ENCODE data around the gene COL4A5.

Gene COL4A5

GRCh38 chrX:108435261-108435660, 4.4 kb upstream of the COL4A5 start:
- H3K4me3 ChIP-seq (replicated peaks; ENCODE audit: low read depth, low read length): no peak overlapping the region
- no peak for DNase-seq (ENCODE audit: extremely low read depth, low read depth)
- TF ChIP-seq CTCF (IDR thresholded peaks at IDR 0.05; ENCODE audit: low read depth, low read length, missing control alignments): no peak

GRCh38 chrX:108437349-108438109, 2.1 kb upstream of the COL4A5 start:
- no peak for DNase-seq (ENCODE audit: extremely low read depth, low read depth)
- no peak overlapping the region for H3K4me3 ChIP-seq (replicated peaks; ENCODE audit: low read depth, low read length)
- no peak for TF ChIP-seq CTCF (IDR thresholded peaks at IDR 0.05; ENCODE audit: low read depth, low read length, missing control alignments)

- no peak for DNase-seq (ENCODE audit: extremely low read depth, low read depth)
- no peak for TF ChIP-seq CTCF (IDR thresholded peaks at IDR 0.05; ENCODE audit: low read depth, low read length, missing control alignments)
- H3K4me3 ChIP-seq (replicated peaks; ENCODE audit: low read depth, low read length): no peak within 1 kb of the TSS
Measured at GRCh38 chrX:108438110-108438623, 1.5 kb upstream of the COL4A5 start, which contains the start of gene COL4A6. Gene COL4A6 (minus strand): TSS chrX:108438422. CDS start chrX:108438196, 226 bp downstream.

GRCh38 chrX:108439961-108440696, 491 bp downstream of the COL4A5 start:
- no peak for DNase-seq (ENCODE audit: extremely low read depth, low read depth)
- peak overlapping the region; percentile 59 for H3K4me3 ChIP-seq (replicated peaks; ENCODE audit: low read depth, low read length)
- TF ChIP-seq CTCF (IDR thresholded peaks at IDR 0.05; ENCODE audit: low read depth, low read length, missing control alignments): no peak

GRCh38 chrX:108442901-108443464, 3.3 kb downstream of the COL4A5 start:
- no peak for DNase-seq (ENCODE audit: extremely low read depth, low read depth)
- no peak overlapping the region for H3K4me3 ChIP-seq (replicated peaks; ENCODE audit: low read depth, low read length)
- TF ChIP-seq CTCF (IDR thresholded peaks at IDR 0.05; ENCODE audit: low read depth, low read length, missing control alignments): no peak

GRCh38 chrX:108447303-108447702, 7.7 kb downstream of the COL4A5 start:
- no peak for TF ChIP-seq CTCF (IDR thresholded peaks at IDR 0.05; ENCODE audit: low read depth, low read length, missing control alignments)
- H3K4me3 ChIP-seq (replicated peaks; ENCODE audit: low read depth, low read length): no peak overlapping the region
- DNase-seq (ENCODE audit: extremely low read depth, low read depth): no peak
